VCaP (cell line): ENCODE results near the gene CEP72.
"Not testable (repeated sequence)": the region's sequence is repeated elsewhere in the genome, so short reads cannot be mapped to it uniquely, and the experiment has no call there.

ENCODE experiments used
- H3K27ac ChIP-seq: fragments of 450-650 bp; 2 replicates; pipeline ENCODE4 v1.5.1; 2017
- CTCF ChIP-seq: fragments of 450-650 bp; conservative IDR thresholded peaks from 2 replicates; pipeline ENCODE4 v1.5.1; 2017; ENCODE audit warnings: mild to moderate bottlenecking, moderate library complexity

Gene CEP72

GRCh38 chr5:677131-678101 is 65.3 kb downstream of the CEP72 start:
- H3K27ac ChIP-seq = no peak overlapping the region
- TF ChIP-seq CTCF = no peak

- H3K27ac ChIP-seq = not testable (repeated sequence)
These were observed 66.4 kb downstream of the CEP72 start for GRCh38 chr5:678521-678920.

DNA sequence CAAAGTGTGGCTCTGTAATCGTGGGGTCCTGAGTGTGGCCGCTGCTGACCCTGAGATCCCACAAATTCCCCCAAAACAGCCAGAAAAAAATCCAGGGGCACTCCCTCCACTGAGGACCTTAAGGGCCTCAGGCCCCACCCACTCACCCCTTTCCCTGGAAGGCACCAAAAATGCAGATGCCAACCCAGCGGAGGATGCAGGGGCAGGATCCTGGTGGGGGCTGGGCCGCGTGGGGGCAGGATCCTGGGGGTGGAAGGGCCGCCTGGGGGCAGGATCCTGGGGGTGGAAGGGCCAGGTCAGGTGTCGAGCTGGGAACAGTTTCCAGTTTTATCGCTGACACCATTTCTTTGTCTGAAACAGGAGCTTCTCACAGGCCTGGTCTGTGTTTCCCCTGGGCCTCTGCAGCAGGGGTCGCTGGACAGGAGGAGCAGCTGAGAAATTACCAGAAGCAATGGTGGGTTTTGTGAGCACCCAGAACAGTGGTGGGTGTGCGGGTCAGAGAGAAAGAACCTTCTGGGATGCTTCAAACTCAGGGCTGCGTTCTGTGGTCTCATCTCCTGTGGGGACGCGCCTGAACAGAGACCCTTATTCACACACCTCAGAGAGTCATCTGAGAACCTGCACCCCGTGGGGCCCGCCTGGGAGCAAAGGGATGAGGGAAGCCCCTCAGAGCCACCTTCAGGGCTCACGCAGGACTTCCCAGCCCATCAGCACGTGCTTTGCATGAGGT is 67.2 kb downstream of the CEP72 start:
- H3K27ac ChIP-seq = not testable (repeated sequence)

- H3K27ac ChIP-seq = not testable (repeated sequence)
These were observed 68.1 kb downstream of the CEP72 start for GRCh38 chr5:680118-680795.

DNA sequence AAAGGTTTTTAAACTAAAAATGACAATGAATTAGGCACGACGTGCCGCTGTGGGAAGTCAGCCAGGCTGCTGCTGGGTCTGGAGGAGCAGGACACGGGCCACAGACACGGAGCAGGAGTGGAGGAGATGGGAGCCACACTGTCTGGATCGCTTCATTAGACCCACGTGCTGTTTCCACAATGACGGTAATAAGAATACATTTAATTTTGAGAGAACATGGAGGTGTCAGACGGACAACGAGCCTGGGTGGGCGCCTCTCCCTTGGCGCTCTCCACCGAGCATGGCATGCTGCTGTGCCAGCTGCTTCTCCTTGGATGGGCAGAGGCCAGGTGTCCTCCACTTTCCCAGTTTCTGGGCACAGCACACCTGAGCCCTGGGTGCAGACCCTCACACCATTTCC is 68.7 kb downstream of the CEP72 start:
- H3K27ac ChIP-seq = not testable (repeated sequence)

- not testable (repeated sequence) for H3K27ac ChIP-seq
These were observed 69.4 kb downstream of the CEP72 start for GRCh38 chr5:681317-682191.

GRCh38 chr5:682216-682615 is 70.1 kb downstream of the CEP72 start:
- not testable (repeated sequence) for H3K27ac ChIP-seq

DNA sequence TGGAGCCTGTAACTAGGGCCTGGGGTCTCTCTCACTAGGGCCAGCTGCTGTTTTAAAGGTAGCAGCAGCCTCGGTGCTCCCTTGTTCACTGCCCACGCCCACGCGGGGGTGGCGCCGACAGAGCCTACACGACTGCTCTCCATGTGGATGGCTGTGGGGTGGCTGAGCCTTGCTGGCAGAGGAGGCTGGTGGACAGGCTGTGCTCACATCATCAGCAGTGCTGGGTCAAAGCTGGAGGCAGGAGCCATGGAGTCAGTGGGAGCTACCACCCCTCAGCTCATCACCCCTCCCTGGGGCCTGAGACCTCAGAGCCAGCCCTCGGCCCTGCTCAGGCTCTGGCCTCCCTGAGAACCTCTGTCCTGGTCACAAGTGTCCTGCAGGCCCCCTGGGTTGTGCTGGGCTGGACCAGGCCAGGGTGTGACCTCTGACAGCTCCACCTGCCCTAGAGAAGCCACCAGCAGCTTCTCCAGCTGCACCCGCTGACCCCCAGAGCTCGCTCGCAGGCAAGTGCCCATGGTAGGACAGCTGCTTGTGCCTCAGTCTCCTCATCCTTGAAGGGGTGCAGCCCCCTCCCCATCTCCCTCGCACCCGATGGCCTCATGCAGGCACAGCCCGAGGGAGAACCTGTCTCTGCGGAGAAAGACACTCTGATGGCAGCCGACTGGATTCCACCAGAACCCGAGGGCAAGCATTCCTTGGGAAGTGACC is 70.7 kb downstream of the CEP72 start:
- not testable (repeated sequence) for H3K27ac ChIP-seq

- H3K27ac ChIP-seq = no peak overlapping the region
- no peak for TF ChIP-seq CTCF
These were observed 71.7 kb downstream of the CEP72 start for GRCh38 chr5:683551-684481.

DNA sequence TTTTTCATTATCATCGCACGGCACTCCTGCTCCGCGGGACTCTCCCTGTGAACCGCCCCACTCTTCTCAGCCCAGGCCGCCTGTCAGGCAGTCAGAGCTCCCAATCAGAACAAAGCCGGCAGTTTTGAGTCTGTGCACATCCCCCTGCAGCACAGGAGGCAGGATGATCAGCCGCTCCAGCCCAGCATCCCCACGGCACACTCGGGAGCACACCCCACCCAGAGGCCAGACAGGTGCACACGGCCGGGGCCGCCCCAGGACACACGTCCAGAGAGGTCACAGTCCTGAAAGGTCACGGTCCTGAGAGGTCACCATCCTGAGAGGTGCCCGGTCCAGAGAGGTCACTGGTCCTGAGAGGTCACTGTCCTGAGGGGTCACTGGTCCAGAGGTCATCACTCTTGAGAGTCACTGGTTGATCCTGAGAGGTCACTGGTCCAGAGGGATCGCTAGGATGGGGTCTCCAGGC is 72.6 kb downstream of the CEP72 start:
- no peak for TF ChIP-seq CTCF
- no peak overlapping the region for H3K27ac ChIP-seq
